GM12878 (cell line): Measurements from ENCODE around the gene OTC. TPM values are rescaled to one million over a fixed set of nuclear protein-coding genes. Genes with fewer than 3 reads are reported as not detected.

Experiments used
- ATAC-seq: fragments of 200-7000 bp; cut with Tn5 transposase; 3 replicates; pipeline ENCODE4 v1.9.1; 2020; ENCODE audit warnings: mild to moderate bottlenecking, moderate library complexity
- BruUV-seq: library from RNA; stranded (reverse); fragments of 400-500 nt; replicated peaks from 2 replicates; lab custom pipeline; 2021; lab: Mats Ljungman, UMichigan
- CTCF ChIA-PET: fragments of 300-600 bp; sonication (Branson Sonifier 250); formaldehyde crosslinking; extraction: SDS; loops from one replicate; lab custom pipeline; 2021; ENCODE audit warnings: inconsistent platforms; lab: Yijun Ruan, JAX
- POLR2A ChIA-PET: fragments of 350-600 bp; formaldehyde crosslinking; extraction: SDS; loops from one replicate; lab custom pipeline; 2021; ENCODE audit warnings: inconsistent platforms; lab: Charles Lee
- RAD21 ChIA-PET: fragments of 300-600 bp; sonication (Branson Sonifier 250); formaldehyde crosslinking; loops from one replicate; lab custom pipeline; 2023; ENCODE audit warnings: antibody characterized with exemption; ENCODE audit not compliant: unreplicated experiment; lab: Charles Lee
- SMC1A ChIA-PET: fragments of 300-600 bp; sonication (Branson Sonifier 250); formaldehyde crosslinking; loops from one replicate; lab custom pipeline; 2023; ENCODE audit not compliant: unreplicated experiment, uncharacterized antibody; lab: Charles Lee
- DNase-seq: peaks from one replicate; pipeline ENCODE4 v3.0.0-alpha.2; 2011; ENCODE audit warnings: low read depth, low spot score
- FAIRE-seq: peaks from 3 replicates; lab custom pipeline; 2011; peaks lifted over from hg19 to GRCh38; lab: Jason Lieb, UNC
- H2AFZ ChIP-seq: 2 replicates; pipeline ENCODE4 v1.6.0; 2011; ENCODE audit warnings: low read depth, low read length, control low read depth; ENCODE audit not compliant: control insufficient read depth
- H3K27ac ChIP-seq: 2 replicates; pipeline ENCODE4 v1.5.1; 2011; ENCODE audit warnings: control low read depth; ENCODE audit not compliant: control insufficient read depth, insufficient read depth
- H3K27me3 ChIP-seq, 2 experiments: replicated peaks in 1 of 2; 2 replicates each; pipeline versions ENCODE4 v1.6.0 to v1.6.1; 2011; ENCODE audit warnings: low read length in 1 of 2; ENCODE audit not compliant: control insufficient read depth in 2 of 2, insufficient read depth in 2 of 2
- H3K36me3 ChIP-seq, 2 experiments: 2 replicates each; pipeline ENCODE4 v1.5.1; 2011; ENCODE audit warnings: low read length in 1 of 2; ENCODE audit not compliant: control insufficient read depth in 2 of 2, insufficient read depth in 2 of 2
- H3K4me1 ChIP-seq: 2 replicates; pipeline ENCODE4 v1.6.1; 2011; ENCODE audit warnings: mild to moderate bottlenecking, low read length, moderate library complexity, mixed read lengths; ENCODE audit not compliant: control insufficient read depth, insufficient read depth
- H3K4me2 ChIP-seq: 2 replicates; pipeline ENCODE4 v1.6.0; 2011; ENCODE audit warnings: control low read depth; ENCODE audit not compliant: control insufficient read depth, insufficient read depth
- H3K4me3 ChIP-seq: fragments of 200-600 bp; sonication (generic); 2 replicates; pipeline ENCODE4 v1.5.1; 2016
- H3K79me2 ChIP-seq: 2 replicates; pipeline ENCODE4 v1.6.0; 2011; ENCODE audit warnings: low read length; ENCODE audit not compliant: control insufficient read depth, insufficient read depth
- H3K9ac ChIP-seq: 2 replicates; pipeline ENCODE4 v1.8.0; 2011; ENCODE audit warnings: low read length, control low read depth, mixed read lengths; ENCODE audit not compliant: control insufficient read depth, insufficient read depth
- H3K9me3 ChIP-seq: replicated peaks from 3 replicates; pipeline ENCODE4 v1.5.1; 2011; ENCODE audit warnings: mild to moderate bottlenecking, low read length; ENCODE audit not compliant: control insufficient read depth, insufficient read depth
- H4K20me1 ChIP-seq: 2 replicates; pipeline ENCODE4 v1.6.0; 2011; ENCODE audit not compliant: control insufficient read depth, insufficient read depth
- E4F1 ChIP-seq: fragments of 450-650 bp; IDR thresholded peaks from 2 replicates; pipeline ENCODE4 v1.6.1; 2018; ENCODE audit warnings: borderline replicate concordance, mild to moderate bottlenecking; ENCODE audit not compliant: partially characterized antibody
- JUND ChIP-seq: IDR thresholded peaks from 2 replicates; pipeline ENCODE4 v1.6.1; 2012; ENCODE audit warnings: low read depth, mild to moderate bottlenecking, low read length, improper control_type of control experiment, moderate library complexity
- KDM1A ChIP-seq: fragments of 200-600 bp; sonication (generic); IDR thresholded peaks from 2 replicates; pipeline ENCODE4 v1.6.1; 2016; ENCODE audit warnings: borderline replicate concordance
- MYC ChIP-seq: IDR thresholded peaks from 2 replicates; pipeline ENCODE4 v1.6.1; 2011; ENCODE audit warnings: mild to moderate bottlenecking, low read length, moderate library complexity, inconsistent platforms; ENCODE audit not compliant: insufficient read depth, insufficient replicate concordance, insufficient read length, severe bottlenecking
- NBN ChIP-seq: fragments of 450-650 bp; IDR thresholded peaks from 2 replicates; pipeline ENCODE4 v1.6.1; 2016
- NFYA ChIP-seq: IDR thresholded peaks from 2 replicates; pipeline ENCODE4 v1.6.1; 2011; ENCODE audit warnings: low read depth, mild to moderate bottlenecking, low read length, improper control_type of control experiment, borderline replicate concordance
- PML ChIP-seq: IDR thresholded peaks from 2 replicates; pipeline ENCODE4 v1.6.1; 2012; ENCODE audit warnings: low read length, inconsistent platforms
- POU2F2 ChIP-seq: IDR thresholded peaks from 3 replicates; pipeline ENCODE4 v1.6.1; 2011; ENCODE audit warnings: low read depth, mild to moderate bottlenecking, low read length, borderline replicate concordance
- RELB ChIP-seq: fragments of 450-650 bp; IDR thresholded peaks from 2 replicates; pipeline ENCODE4 v1.6.1; 2017; ENCODE audit warnings: low read depth, mild to moderate bottlenecking, moderate library complexity
- SRF ChIP-seq, 2 experiments: IDR thresholded peaks; 2 replicates each; pipeline ENCODE4 v1.6.1; 2011; ENCODE audit warnings: low read depth in 2 of 2, low read length in 2 of 2, mild to moderate bottlenecking in 1 of 2, moderate library complexity in 1 of 2
- TCF7 ChIP-seq: IDR thresholded peaks from 2 replicates; pipeline ENCODE4 v1.6.1; 2014; ENCODE audit warnings: antibody characterized with exemption, borderline replicate concordance
- ZZZ3 ChIP-seq: IDR thresholded peaks from 2 replicates; pipeline ENCODE4 v1.6.1; 2011; ENCODE audit warnings: low read depth; ENCODE audit not compliant: control insufficient read depth, insufficient read length
- WGBS: methylation state at CpG from one replicate; pipeline ENCODE4 v1.1.6; 2016; ENCODE audit warnings: low lambda C conversion rate; ENCODE audit not compliant: insufficient replicate concordance, insufficient coverage; ENCODE audit errors: missing lambda C conversion rate; 5-methylcytosine and 5-hydroxymethylcytosine counted together
- in situ Hi-C: fragments of 300-500 bp; cut with MboI; formaldehyde crosslinking; loops from 9 replicates; pipeline ENCODE4 v1.14.3; 2018; ENCODE audit warnings: mixed read lengths
- intact Hi-C: fragments of 100-400 bp; cut with micrococcal nuclease; formaldehyde crosslinking; loops from one replicate; pipeline ENCODE4 v1.14.2; 2022; ENCODE audit not compliant: unreplicated experiment
- polyA plus RNA-seq, 11 experiments: library from polyadenylated mRNA; depleted of rRNA in 4 of 11; unstranded in 6 of 11; stranded (reverse) in 5 of 11; fragments of >200 nt; fragmentation: Nextera tagmentation in 4 of 11; fragmentation: Illumina TruSeq in 1 of 11; extraction: Ambion mirVana in 4 of 11; extraction: Trizol in 1 of 11; gene quantifications; 1 replicate in 1 of 11; 2 replicates in 10 of 11; pipeline versions ENCODE4 v1.2.1 to v1.2.3, GENCODE V29; 2011 to 2016; ENCODE audit warnings: inconsistent platforms in 2 of 11, missing spikeins in 2 of 11, low read depth in 1 of 11
- total RNA-seq, 4 experiments: library from RNA; depleted of rRNA in 3 of 4; stranded (reverse); fragments of >200 nt in 3 of 4; fragmentation: Illumina TruSeq in 1 of 4; extraction: Trizol in 1 of 4; gene quantifications; 2 replicates each; pipeline versions ENCODE4 v1.2.1 to v1.2.3, GENCODE V29; 2013 to 2021
- TF ChIP-seq, protein P1 (sequence below): fragments of 150-350 bp; IDR thresholded peaks from 2 replicates; pipeline ENCODE4 v1.6.1; 2016; ENCODE audit warnings: low read depth, low read length

The OTC gene
- total and polyA plus RNA-seq, 10 of the 15 experiments (the other 5 are each of a cell fraction or from before 2014, with no cell fraction given) = not detected

- TF ChIP-seq, protein P1, sequence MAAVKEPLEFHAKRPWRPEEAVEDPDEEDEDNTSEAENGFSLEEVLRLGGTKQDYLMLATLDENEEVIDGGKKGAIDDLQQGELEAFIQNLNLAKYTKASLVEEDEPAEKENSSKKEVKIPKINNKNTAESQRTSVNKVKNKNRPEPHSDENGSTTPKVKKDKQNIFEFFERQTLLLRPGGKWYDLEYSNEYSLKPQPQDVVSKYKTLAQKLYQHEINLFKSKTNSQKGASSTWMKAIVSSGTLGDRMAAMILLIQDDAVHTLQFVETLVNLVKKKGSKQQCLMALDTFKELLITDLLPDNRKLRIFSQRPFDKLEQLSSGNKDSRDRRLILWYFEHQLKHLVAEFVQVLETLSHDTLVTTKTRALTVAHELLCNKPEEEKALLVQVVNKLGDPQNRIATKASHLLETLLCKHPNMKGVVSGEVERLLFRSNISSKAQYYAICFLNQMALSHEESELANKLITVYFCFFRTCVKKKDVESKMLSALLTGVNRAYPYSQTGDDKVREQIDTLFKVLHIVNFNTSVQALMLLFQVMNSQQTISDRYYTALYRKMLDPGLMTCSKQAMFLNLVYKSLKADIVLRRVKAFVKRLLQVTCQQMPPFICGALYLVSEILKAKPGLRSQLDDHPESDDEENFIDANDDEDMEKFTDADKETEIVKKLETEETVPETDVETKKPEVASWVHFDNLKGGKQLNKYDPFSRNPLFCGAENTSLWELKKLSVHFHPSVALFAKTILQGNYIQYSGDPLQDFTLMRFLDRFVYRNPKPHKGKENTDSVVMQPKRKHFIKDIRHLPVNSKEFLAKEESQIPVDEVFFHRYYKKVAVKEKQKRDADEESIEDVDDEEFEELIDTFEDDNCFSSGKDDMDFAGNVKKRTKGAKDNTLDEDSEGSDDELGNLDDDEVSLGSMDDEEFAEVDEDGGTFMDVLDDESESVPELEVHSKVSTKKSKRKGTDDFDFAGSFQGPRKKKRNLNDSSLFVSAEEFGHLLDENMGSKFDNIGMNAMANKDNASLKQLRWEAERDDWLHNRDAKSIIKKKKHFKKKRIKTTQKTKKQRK = no peak
- TF ChIP-seq MYC = no peak
- no peak for TF ChIP-seq NFYA
- no peak for TF ChIP-seq ZZZ3
These were observed 82.7 kb downstream of the OTC start (continued) for GRCh38 chrX:38435130-38435529.

DNA sequence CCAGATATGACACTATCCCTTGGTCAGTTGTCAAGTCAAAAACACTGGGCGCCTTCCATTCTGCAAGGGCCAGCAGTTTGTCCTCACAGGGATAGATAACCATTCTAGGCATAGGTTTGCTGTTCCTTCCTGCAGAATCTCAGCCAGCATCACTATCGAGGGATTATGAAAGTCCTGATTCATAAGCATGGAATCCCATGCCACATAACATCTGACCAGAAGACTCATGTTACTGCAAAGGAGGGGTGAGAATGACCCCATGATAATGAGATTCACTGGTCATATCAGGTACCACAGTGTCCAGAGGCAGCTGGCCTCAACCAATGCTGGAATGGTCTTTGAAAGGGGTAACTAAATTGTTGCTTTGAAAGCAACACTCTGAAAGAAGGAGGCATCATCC, 84.7 kb downstream of the OTC start:
- Histone ChIP-seq H3K36me3 (no peaks in the 10 kb centered on the region), H3K27me3 (no peaks in the 10 kb centered on the region), H3K4me2 (no peak overlapping the region), H3K27ac (no peak overlapping the region), H4K20me1 (no peaks in the 10 kb centered on the region), H3K79me2 (no peaks in the 10 kb centered on the region), H2AFZ (no peak overlapping the region), H3K4me3 (no peak overlapping the region), H3K9me3 (no peaks in the 10 kb centered on the region), H3K9ac (no peak overlapping the region), H3K4me1 (no peaks in the 10 kb centered on the region)
- TF ChIP-seq NBN = no peak
- TF ChIP-seq JUND = no peak
- no peak for TF ChIP-seq E4F1
- no peak for TF ChIP-seq TCF7
- no peak for TF ChIP-seq SRF (IDR thresholded peaks at IDR 0.05; ENCODE audit: low read depth in 2 of 2, low read length in 2 of 2)
- no peak for TF ChIP-seq RELB
- TF ChIP-seq KDM1A = no peak
- no peak for TF ChIP-seq PML
- TF ChIP-seq POU2F2 = no peak
- DNase-seq (no peak), FAIRE-seq (no peak), ATAC-seq (no peak)
- SMC1A ChIA-PET = no interaction called here
- no TSS peak for BruUV-seq
- CTCF ChIA-PET = no interaction called here
- POLR2A ChIA-PET = no interaction called here
- RAD21 ChIA-PET = no interaction called here
- 24% methylated on average over 2 of the region's 2 CpGs for WGBS
- in situ Hi-C loops = no loop called here
- intact Hi-C loops = no loop called here
